Vagina (tissue), 2 donors: Measurements from ENCODE around the gene ZNF17. TPM values are rescaled to one million over a fixed set of nuclear protein-coding genes. Genes with fewer than 3 reads are reported as not detected.

Experiments used
- DNase-seq, 2 donors: peaks; one replicate each; pipeline ENCODE4 v3.0.0-alpha.2; 2017; ENCODE audit errors: extremely low spot score in 2 of 2
- H3K27ac ChIP-seq: fragments of 200-600 bp; sonication (generic); one replicate; pipeline ENCODE4 v1.5.1; 2019
- H3K27me3 ChIP-seq: fragments of 200-600 bp; sonication (generic); one replicate; pipeline ENCODE4 v1.5.1; 2019
- H3K36me3 ChIP-seq, 2 donors: fragments of 200-600 bp; sonication (generic); one replicate each; pipeline ENCODE4 v1.5.1; 2017 to 2019
- H3K4me1 ChIP-seq: fragments of 200-600 bp; sonication (generic); one replicate; pipeline ENCODE4 v1.5.1; 2019
- H3K4me3 ChIP-seq, 2 donors: fragments of 200-600 bp; sonication (generic); 1 replicate in 1 of 2; 2 replicates in 1 of 2; pipeline ENCODE4 v1.5.1; 2016 to 2019
- H3K9me3 ChIP-seq: fragments of 200-600 bp; sonication (generic); one replicate; pipeline ENCODE4 v1.5.1; 2019
- CTCF ChIP-seq, 3 experiments: fragments of 450-650 bp in 2 of 3; fragments of 200-600 bp in 1 of 3; sonication (generic) in 1 of 3; IDR thresholded peaks; one replicate each; pipeline ENCODE4 v1.5.1; 2017 to 2019; ENCODE audit warnings: antibody characterized with exemption in 3 of 3, mild to moderate bottlenecking in 2 of 3, moderate library complexity in 2 of 3
- POLR2A ChIP-seq, 2 donors: fragments of 450-650 bp; IDR thresholded peaks; one replicate each; pipeline ENCODE4 v1.6.1; 2017; ENCODE audit warnings: antibody characterized with exemption in 2 of 2, mild to moderate bottlenecking in 2 of 2, moderate library complexity in 2 of 2
- POLR2AphosphoS5 ChIP-seq, 2 donors: sonication (generic); formaldehyde crosslinking; IDR thresholded peaks; one replicate each; pipeline ENCODE4 v1.9.0; 2017; ENCODE audit warnings: antibody characterized with exemption in 2 of 2, mild to moderate bottlenecking in 2 of 2, low read depth in 1 of 2; ENCODE audit not compliant: insufficient read depth in 1 of 2
- intact Hi-C: fragments of 100-400 bp; cut with DNase I; formaldehyde crosslinking; loops from one replicate; pipeline ENCODE4 v1.15.1; 2023
- total RNA-seq: library from RNA; depleted of rRNA; stranded (reverse); fragments of >200 nt; gene quantifications from one replicate; pipeline ENCODE4 v1.2.3, GENCODE V29; 2016

Gene ZNF17
- 18.4 TPM for total RNA-seq

- peak in 1 of 2 donors; percentile 92 for DNase-seq
- Histone ChIP-seq H3K9me3 (peaks cover 4% of the 10 kb centered on the region), H3K4me3 (peak within 1 kb of the TSS; percentile 81 to 85), H3K27ac (peak within 1 kb of the TSS; percentile 2), H3K36me3 (peaks cover 0 to 39% of the 10 kb centered on the region in 2 donors), H3K27me3 (no peaks in the 10 kb centered on the region), H3K4me1 (peaks cover 19% of the 10 kb centered on the region)
- TF ChIP-seq POLR2AphosphoS5 (IDR thresholded peaks at IDR 0.05; ENCODE audit: insufficient read depth in 1 of 2, low read depth in 1 of 2) = peak; percentile 74 to 97
- TF ChIP-seq CTCF (IDR thresholded peaks at IDR 0.05) = no peak
- TF ChIP-seq POLR2A (IDR thresholded peaks at IDR 0.05) = no peak
- intact Hi-C loops = no loop called here
Measured at GRCh38 chr19:57410877-57411671, at the start of gene ZNF17. ZNF17 (plus strand) TSS chr19:57411161; CDS start chr19:57413616, 2,455 bp downstream.

GRCh38 chr19:57362419-57362818 lies 48.5 kb upstream of the ZNF17 start:
- Histone ChIP-seq H3K4me1 (peaks cover 18% of the 10 kb centered on the region), H3K36me3 (peaks cover 0 to 23% of the 10 kb centered on the region in 2 donors), H3K4me3 (peak overlapping the region; percentile 70 to 82), H3K9me3 (peaks cover 22% of the 10 kb centered on the region), H3K27me3 (no peaks in the 10 kb centered on the region), H3K27ac (peak overlapping the region; percentile 94)
- intact Hi-C loops = no loop called here
- TF ChIP-seq CTCF (IDR thresholded peaks at IDR 0.05) (no peak), POLR2A (IDR thresholded peaks at IDR 0.05) (no peak), POLR2AphosphoS5 (IDR thresholded peaks at IDR 0.05; ENCODE audit: insufficient read depth in 1 of 2, low read depth in 1 of 2) (no peak)
- DNase-seq = no peak

GRCh38 chr19:57362997-57363687 lies 47.8 kb upstream of the ZNF17 start, which contains the start of the genes TRAPPC2B and ZNF547:
TRAPPC2B (plus strand) TSS chr19:57363551; CDS start chr19:57364834, 1,283 bp downstream.
ZNF547 (plus strand) TSS chr19:57363551; CDS start chr19:57368556, 5,005 bp downstream.
- DNase-seq = peak; percentile 99
- Histone ChIP-seq H3K27ac (peak within 1 kb of the TSS; percentile 94), H3K27me3 (no peaks in the 10 kb centered on the region), H3K36me3 (peaks cover 0 to 16% of the 10 kb centered on the region in 2 donors), H3K4me3 (peak within 1 kb of the TSS; percentile 70 to 82), H3K9me3 (peaks cover 16% of the 10 kb centered on the region), H3K4me1 (peaks cover 18% of the 10 kb centered on the region)
- intact Hi-C loops = no loop called here
- TF ChIP-seq POLR2A (IDR thresholded peaks at IDR 0.05) (peak in 1 of 2 donors; percentile 31), POLR2AphosphoS5 (IDR thresholded peaks at IDR 0.05; ENCODE audit: insufficient read depth in 1 of 2, low read depth in 1 of 2) (peak; percentile 88 to 98), CTCF (IDR thresholded peaks at IDR 0.05) (no peak)

GRCh38 chr19:57363688-57364181 lies 47.2 kb upstream of the ZNF17 start:
- H3K4me1 ChIP-seq = peaks cover 18% of the 10 kb centered on the region
- H3K27ac ChIP-seq = peak overlapping the region; percentile 94
- intact Hi-C loops = no loop called here
- no peak for DNase-seq
- H3K36me3 ChIP-seq = peaks cover 0 to 13% of the 10 kb centered on the region in 2 donors
- no peak for TF ChIP-seq POLR2A (IDR thresholded peaks at IDR 0.05)
- no peak for TF ChIP-seq CTCF (IDR thresholded peaks at IDR 0.05)
- TF ChIP-seq POLR2AphosphoS5 (IDR thresholded peaks at IDR 0.05; ENCODE audit: insufficient read depth in 1 of 2, low read depth in 1 of 2) = no peak
- H3K4me3 ChIP-seq = peak overlapping the region; percentile 70 to 82
- peaks cover 10% of the 10 kb centered on the region for H3K9me3 ChIP-seq
- H3K27me3 ChIP-seq = no peaks in the 10 kb centered on the region
